H9 (cell line): ENCODE measurements around the gene NGF. TPM values are rescaled to one million over a fixed set of nuclear protein-coding genes. Genes with fewer than 3 reads are reported as not detected.

Experiments used
- DNase-seq: peaks from one replicate; pipeline ENCODE4 v3.0.0-alpha.2; 2017
- H2AFZ ChIP-seq: one replicate; pipeline ENCODE4 v1.6.1; 2013; ENCODE audit warnings: mild to moderate bottlenecking, low read length, control low read depth, moderate library complexity
- H2AK5ac ChIP-seq: 2 replicates; pipeline ENCODE4 v1.6.1; 2013; ENCODE audit warnings: low read length, control low read depth, mixed read lengths; ENCODE audit not compliant: insufficient read length
- H2BK120ac ChIP-seq: one replicate; pipeline ENCODE4 v1.6.1; 2013; ENCODE audit warnings: low read depth, mild to moderate bottlenecking, low read length, control low read depth, inconsistent platforms; ENCODE audit not compliant: poor library complexity, severe bottlenecking
- H2BK12ac ChIP-seq: 2 replicates; pipeline ENCODE4 v1.6.1; 2013; ENCODE audit warnings: low read length, control low read depth, mixed read lengths, low read depth; ENCODE audit not compliant: insufficient read length
- H2BK15ac ChIP-seq: 2 replicates; pipeline ENCODE4 v1.6.1; 2013; ENCODE audit warnings: low read depth, low read length, control low read depth
- H2BK20ac ChIP-seq: one replicate; pipeline ENCODE4 v1.6.1; 2013; ENCODE audit warnings: low read depth, mild to moderate bottlenecking, low read length, control low read depth, inconsistent platforms; ENCODE audit not compliant: poor library complexity, severe bottlenecking
- H2BK5ac ChIP-seq: 2 replicates; pipeline ENCODE4 v1.6.1; 2013; ENCODE audit warnings: low read length, control low read depth, mixed read lengths; ENCODE audit not compliant: insufficient read length
- H3K14ac ChIP-seq: 2 replicates; pipeline ENCODE4 v1.6.1; 2013; ENCODE audit warnings: low read length, control low read depth; ENCODE audit not compliant: insufficient read depth
- H3K18ac ChIP-seq: 2 replicates; pipeline ENCODE4 v1.6.1; 2013; ENCODE audit warnings: low read depth, mild to moderate bottlenecking, mixed read lengths, low read length, control low read depth; ENCODE audit not compliant: insufficient read length
- H3K23ac ChIP-seq: 2 replicates; pipeline ENCODE4 v1.6.1; 2013; ENCODE audit warnings: low read length, control low read depth, mixed read lengths, low read depth; ENCODE audit not compliant: insufficient read length
- H3K23me2 ChIP-seq: 2 replicates; pipeline ENCODE4 v1.6.1; 2013; ENCODE audit warnings: low read depth, mild to moderate bottlenecking, mixed read lengths, low read length, control low read depth; ENCODE audit not compliant: insufficient read length, poor library complexity, severe bottlenecking
- H3K27ac ChIP-seq: 2 replicates; pipeline ENCODE4 v1.5.1; 2013; ENCODE audit warnings: low read length, control low read depth, mixed read lengths, low read depth; ENCODE audit not compliant: insufficient read length
- H3K27me3 ChIP-seq: 2 replicates; pipeline ENCODE4 v1.6.1; 2013; ENCODE audit warnings: low read length, control low read depth, inconsistent platforms; ENCODE audit not compliant: insufficient read depth
- H3K4ac ChIP-seq: 2 replicates; pipeline ENCODE4 v1.6.1; 2013; ENCODE audit warnings: low read depth, mild to moderate bottlenecking, control low read depth, inconsistent platforms, low read length, moderate library complexity
- H3K4me1 ChIP-seq: 2 replicates; pipeline ENCODE4 v1.6.1; 2013; ENCODE audit warnings: low read length, control low read depth, inconsistent platforms; ENCODE audit not compliant: insufficient read depth
- H3K4me2 ChIP-seq: 2 replicates; pipeline ENCODE4 v1.6.1; 2013; ENCODE audit warnings: low read length, control low read depth, mixed read lengths; ENCODE audit not compliant: insufficient read length, insufficient read depth
- H3K56ac ChIP-seq: 2 replicates; pipeline ENCODE4 v1.6.1; 2013; ENCODE audit warnings: low read depth, mild to moderate bottlenecking, mixed read lengths, low read length, control low read depth; ENCODE audit not compliant: insufficient read length
- H3K79me1 ChIP-seq: 2 replicates; pipeline ENCODE4 v1.6.1; 2013; ENCODE audit warnings: low read depth, mild to moderate bottlenecking, moderate library complexity, low read length, control low read depth, inconsistent platforms; ENCODE audit not compliant: insufficient read depth, poor library complexity, severe bottlenecking
- H3K79me2 ChIP-seq: 2 replicates; pipeline ENCODE4 v1.6.1; 2013; ENCODE audit warnings: low read length, control low read depth, inconsistent platforms; ENCODE audit not compliant: insufficient read depth
- H3K9ac ChIP-seq: 2 replicates; pipeline ENCODE4 v1.6.1; 2013; ENCODE audit warnings: low read length, control low read depth, mixed read lengths; ENCODE audit not compliant: insufficient read length; ENCODE audit errors: extremely low read depth
- H3K9me3 ChIP-seq: one replicate; pipeline ENCODE4 v1.6.1; 2013; ENCODE audit warnings: low read depth, low read length, inconsistent platforms; ENCODE audit not compliant: control insufficient read depth
- H3T11ph ChIP-seq: one replicate; pipeline ENCODE4 v1.6.1; 2013; ENCODE audit warnings: mild to moderate bottlenecking, low read length, control low read depth, inconsistent platforms
- H4K20me1 ChIP-seq: one replicate; pipeline ENCODE4 v1.6.1; 2013; ENCODE audit not compliant: control insufficient read depth, insufficient read length, insufficient read depth
- H4K5ac ChIP-seq: 2 replicates; pipeline ENCODE4 v1.6.1; 2013; ENCODE audit warnings: low read depth, mild to moderate bottlenecking, mixed read lengths, low read length, control low read depth; ENCODE audit not compliant: insufficient read length
- H4K8ac ChIP-seq: replicated peaks from 2 replicates; pipeline ENCODE4 v1.6.1; 2013; ENCODE audit warnings: low read length, control low read depth, mixed read lengths, low read depth; ENCODE audit not compliant: insufficient read length
- H4K91ac ChIP-seq: 2 replicates; pipeline ENCODE4 v1.6.1; 2013; ENCODE audit warnings: low read depth, mild to moderate bottlenecking, moderate library complexity, mixed read lengths, low read length, control low read depth; ENCODE audit not compliant: insufficient read length
- H3K27ac Mint-ChIP-seq, 3 experiments: 2 replicates in 2 of 3; 3 replicates in 1 of 3; pipeline ENCODE4 v1.8.0; 2020 to 2021; ENCODE audit warnings: mixed read lengths in 3 of 3, mild to moderate bottlenecking in 1 of 3, moderate library complexity in 1 of 3
- H3K27me3 Mint-ChIP-seq: 2 replicates; pipeline ENCODE4 v1.8.0; 2021; ENCODE audit warnings: low read depth, mild to moderate bottlenecking, moderate library complexity, mixed read lengths
- H3K36me3 Mint-ChIP-seq, 3 experiments: 2 replicates in 2 of 3; 3 replicates in 1 of 3; pipeline ENCODE4 v1.8.0; 2020 to 2021; ENCODE audit warnings: low read depth in 3 of 3, mixed read lengths in 3 of 3; ENCODE audit not compliant: insufficient read depth in 1 of 3
- H3K4me1 Mint-ChIP-seq, 2 experiments: 2 replicates each; pipeline ENCODE4 v1.8.0; 2020; ENCODE audit warnings: mixed read lengths in 2 of 2
- H3K4me3 Mint-ChIP-seq, 2 experiments: 2 replicates in 1 of 2; 3 replicates in 1 of 2; pipeline ENCODE4 v1.8.0; 2020 to 2021; ENCODE audit warnings: mild to moderate bottlenecking in 2 of 2, mixed read lengths in 2 of 2, moderate library complexity in 1 of 2
- H3K9me3 Mint-ChIP-seq, 2 experiments: 2 replicates in 1 of 2; 3 replicates in 1 of 2; pipeline ENCODE4 v1.8.0; 2020; ENCODE audit warnings: mild to moderate bottlenecking in 2 of 2, mixed read lengths in 2 of 2, moderate library complexity in 1 of 2
- WGBS: extraction: QIAGEN DNeasy Blood & Tissue Kit; methylation state at CpG from one replicate; pipeline ENCODE4 v1.1.7; 2013; ENCODE audit warnings: missing lambda C conversion rate, low lambda C conversion rate, mixed read lengths; ENCODE audit not compliant: insufficient read length; ENCODE audit errors: extremely low coverage; 5-methylcytosine and 5-hydroxymethylcytosine counted together
- total RNA-seq: library from RNA; stranded (reverse); gene quantifications from 2 replicates; pipeline ENCODE4 v1.2.1, GENCODE V29; 2021
- TF ChIP-seq, protein P1 (sequence below): fragments of 200-600 bp; sonication (generic); conservative IDR thresholded peaks from 3 replicates; pipeline ENCODE4 v1.8.0; 2021; ENCODE audit warnings: antibody characterized with exemption, mild to moderate bottlenecking

Gene NGF
- total RNA-seq, 1 experiment from 2014 or later = 0.22 TPM

DNA sequence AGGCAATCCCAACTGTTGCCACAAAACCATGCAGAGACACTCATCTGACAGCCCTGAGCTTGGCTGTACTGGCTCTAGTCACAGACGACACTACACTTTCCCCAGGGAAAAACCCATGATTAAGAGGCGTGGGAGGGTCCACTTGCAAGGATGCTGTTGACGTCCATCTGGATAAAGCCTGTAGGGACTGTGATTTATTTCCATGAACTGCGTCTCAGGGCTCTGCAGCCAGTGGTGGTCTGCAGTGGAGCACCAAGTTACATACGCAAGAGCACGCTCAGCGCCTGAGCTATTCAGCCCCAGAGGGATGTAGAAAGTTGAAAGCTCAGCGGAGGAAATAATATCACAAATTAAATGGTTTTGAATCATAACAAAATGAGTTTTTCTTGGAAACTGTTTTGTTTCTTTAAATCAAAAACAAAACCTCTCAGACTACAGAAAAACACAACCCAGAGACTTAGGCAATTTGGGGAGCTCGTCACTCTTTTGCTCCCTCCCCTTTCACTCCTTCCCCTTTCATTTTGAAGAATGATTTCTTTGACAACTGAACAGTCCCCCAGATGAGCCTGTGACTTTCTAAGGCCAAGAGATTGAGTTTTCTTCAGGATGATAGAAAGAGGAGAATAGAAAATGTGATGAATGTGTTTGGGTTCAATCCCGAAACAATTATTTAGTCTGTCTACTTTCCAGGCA is 71.2 kb downstream of the NGF start:
- no peak overlapping the region for H3K27ac ChIP-seq
- H3K4me2 ChIP-seq = no peak overlapping the region

More for the DNA sequence above, 71.2 kb downstream of the NGF start:
- Mint-ChIP-seq H3K9me3 (no peaks in the 10 kb centered on the region), H3K27me3 (no peaks in the 10 kb centered on the region; the same call in none of the 2 replicates), H3K4me1 (no peaks in the 10 kb centered on the region), H3K4me3 (no peak overlapping the region), H3K36me3 (no peaks in the 10 kb centered on the region), H3K27ac (no peak overlapping the region)
- Histone ChIP-seq H2AFZ (no peak overlapping the region), H3K79me1 (no peaks in the 10 kb centered on the region), H3K14ac (no peak overlapping the region), H4K20me1 (no peaks in the 10 kb centered on the region), H3K18ac (no peak overlapping the region), H4K5ac (no peak overlapping the region), H3K79me2 (no peaks in the 10 kb centered on the region), H3K9ac (no peak overlapping the region), H3T11ph (no peak overlapping the region), H4K8ac (no peak overlapping the region), H2BK5ac (no peak overlapping the region), H2BK20ac (no peak overlapping the region), H4K91ac (no peak overlapping the region), H3K27me3 (no peaks in the 10 kb centered on the region), H3K56ac (no peak overlapping the region), H3K23me2 (no peaks in the 10 kb centered on the region), H3K23ac (no peak overlapping the region), H3K4me1 (no peaks in the 10 kb centered on the region), H2AK5ac (no peak overlapping the region), H3K4ac (no peak overlapping the region), H3K9me3 (no peaks in the 10 kb centered on the region), H2BK120ac (no peak overlapping the region), H2BK12ac (no peak overlapping the region), H2BK15ac (no peak overlapping the region)
- no peak for DNase-seq
- WGBS = no CpG with 5 or more reads among the region's 10 CpGs
- TF ChIP-seq, protein P1, sequence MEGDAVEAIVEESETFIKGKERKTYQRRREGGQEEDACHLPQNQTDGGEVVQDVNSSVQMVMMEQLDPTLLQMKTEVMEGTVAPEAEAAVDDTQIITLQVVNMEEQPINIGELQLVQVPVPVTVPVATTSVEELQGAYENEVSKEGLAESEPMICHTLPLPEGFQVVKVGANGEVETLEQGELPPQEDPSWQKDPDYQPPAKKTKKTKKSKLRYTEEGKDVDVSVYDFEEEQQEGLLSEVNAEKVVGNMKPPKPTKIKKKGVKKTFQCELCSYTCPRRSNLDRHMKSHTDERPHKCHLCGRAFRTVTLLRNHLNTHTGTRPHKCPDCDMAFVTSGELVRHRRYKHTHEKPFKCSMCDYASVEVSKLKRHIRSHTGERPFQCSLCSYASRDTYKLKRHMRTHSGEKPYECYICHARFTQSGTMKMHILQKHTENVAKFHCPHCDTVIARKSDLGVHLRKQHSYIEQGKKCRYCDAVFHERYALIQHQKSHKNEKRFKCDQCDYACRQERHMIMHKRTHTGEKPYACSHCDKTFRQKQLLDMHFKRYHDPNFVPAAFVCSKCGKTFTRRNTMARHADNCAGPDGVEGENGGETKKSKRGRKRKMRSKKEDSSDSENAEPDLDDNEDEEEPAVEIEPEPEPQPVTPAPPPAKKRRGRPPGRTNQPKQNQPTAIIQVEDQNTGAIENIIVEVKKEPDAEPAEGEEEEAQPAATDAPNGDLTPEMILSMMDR = no peak
